Stimulated activated CD8-positive, alpha-beta memory T cell treated with anti-CD3 and anti-CD28 coated beads, Interleukin-12 subunit alpha, Interleukin-12 subunit beta, amount 100 ng/mL, for 24 hours (primary cell): ENCODE data around the gene GPSM3.

Experiments used
- DNase-seq: peaks from one replicate; pipeline ENCODE4 v3.0.0-alpha.2; 2020; ENCODE audit errors: extremely low read depth

Gene GPSM3

GRCh38 chr6:32174416-32174815 lies 18.0 kb downstream of the GPSM3 start:
- DNase-seq: no peak

GRCh38 chr6:32173051-32173727 lies 19.3 kb downstream of the GPSM3 start:
- no peak for DNase-seq

- no peak for DNase-seq
Observed at GRCh38 chr6:32171234-32171633, 21.2 kb downstream of the GPSM3 start.

GRCh38 chr6:32170294-32170693 lies 22.1 kb downstream of the GPSM3 start:
- DNase-seq: no peak

GRCh38 chr6:32168807-32169591 lies 23.4 kb downstream of the GPSM3 start:
- no peak for DNase-seq

- no peak for DNase-seq
Observed at GRCh38 chr6:32168350-32168749, 24.1 kb downstream of the GPSM3 start.

- no peak for DNase-seq
Observed at GRCh38 chr6:32167761-32168262, 24.6 kb downstream of the GPSM3 start.

- no peak for DNase-seq
Observed at GRCh38 chr6:32167154-32167760, 25.2 kb downstream of the GPSM3 start.

- DNase-seq: no peak
Observed at GRCh38 chr6:32166411-32167061, 25.9 kb downstream of the GPSM3 start.

- DNase-seq: no peak
Observed at GRCh38 chr6:32164295-32164694, 28.1 kb downstream of the GPSM3 start, which contains the start of gene EGFL8. TSS of gene EGFL8 (plus strand) at chr6:32164595. CDS start at chr6:32166166, 1,571 bp downstream.

GRCh38 chr6:32163559-32164258 lies 28.7 kb downstream of the GPSM3 start:
- no peak for DNase-seq

- no peak for DNase-seq
Observed at GRCh38 chr6:32158052-32158451, 34.4 kb downstream of the GPSM3 start.

- DNase-seq: no peak
Observed at GRCh38 chr6:32156891-32157290, 35.6 kb downstream of the GPSM3 start.

GRCh38 chr6:32154514-32155161 lies 37.8 kb downstream of the GPSM3 start:
- no peak for DNase-seq

- DNase-seq: peak; percentile 67
Observed at GRCh38 chr6:32153564-32154513, 38.6 kb downstream of the GPSM3 start, which contains the start of gene PPT2. TSS of gene PPT2 (plus strand) at chr6:32154141. CDS start at chr6:32154595, 454 bp downstream.

GRCh38 chr6:32152769-32153563 lies 39.5 kb downstream of the GPSM3 start:
- no peak for DNase-seq

- DNase-seq: no peak
Observed at GRCh38 chr6:32151863-32152768, 40.3 kb downstream of the GPSM3 start, which contains the start of gene PRRT1. TSS of gene PRRT1 (minus strand) at chr6:32151939. CDS start at chr6:32151827, 112 bp downstream.
